ENCODE results near the gene ZNF844. TPM values are rescaled to one million over a fixed set of nuclear protein-coding genes. Genes with fewer than 3 reads are reported as not detected.

Gene ZNF844
- total and polyA plus RNA-seq, 2 donors, result 9.7 to 24.7 TPM

GRCh38 chr19:12111943-12112637 lies 47.6 kb downstream of the ZNF844 start:
- 95% methylated on average over 8 of the region's 8 CpGs for WGBS
- Histone ChIP-seq H3K4me1 (ENCODE audit: insufficient read depth) (no peaks in the 10 kb centered on the region), H3K4me3 (ENCODE audit: low read depth, low read length) (no peak overlapping the region), H3K27ac (ENCODE audit: low read depth) (no peak overlapping the region), H3K36me3 (ENCODE audit: insufficient read depth) (peaks cover 3% of the 10 kb centered on the region)
- no peak for DNase-seq (ENCODE audit: extremely low spot score)

GRCh38 chr19:12112701-12113100 lies 48.2 kb downstream of the ZNF844 start:
- Histone ChIP-seq H3K4me3 (ENCODE audit: low read depth, low read length) (no peak overlapping the region), H3K4me1 (ENCODE audit: insufficient read depth) (no peaks in the 10 kb centered on the region), H3K36me3 (ENCODE audit: insufficient read depth) (peaks cover 3% of the 10 kb centered on the region), H3K27ac (ENCODE audit: low read depth) (no peak overlapping the region)
- no peak for DNase-seq (ENCODE audit: extremely low spot score)
- WGBS, result 95% methylated on average over 8 of the region's 8 CpGs

- DNase-seq (ENCODE audit: extremely low spot score), result no peak
- no peak overlapping the region for H3K4me3 ChIP-seq (ENCODE audit: low read depth, low read length)
- peaks cover 3% of the 10 kb centered on the region for H3K36me3 ChIP-seq (ENCODE audit: insufficient read depth)
- H3K4me1 ChIP-seq (ENCODE audit: insufficient read depth), result no peaks in the 10 kb centered on the region
- WGBS, result 89% methylated on average over 5 of the region's 5 CpGs
- H3K27ac ChIP-seq (ENCODE audit: low read depth), result no peak overlapping the region
Observed at GRCh38 chr19:12113121-12113520, 48.6 kb downstream of the ZNF844 start.

GRCh38 chr19:12117201-12117970 lies 52.9 kb downstream of the ZNF844 start:
- H3K36me3 ChIP-seq (ENCODE audit: insufficient read depth), result no peaks in the 10 kb centered on the region
- no peak for DNase-seq (ENCODE audit: extremely low spot score)
- 73% methylated on average over 33 of the region's 33 CpGs for WGBS
- no peak overlapping the region for H3K4me3 ChIP-seq (ENCODE audit: low read depth, low read length)
- H3K27ac ChIP-seq (ENCODE audit: low read depth), result no peak overlapping the region
- H3K4me1 ChIP-seq (ENCODE audit: insufficient read depth), result no peaks in the 10 kb centered on the region

- no peak overlapping the region for H3K27ac ChIP-seq (ENCODE audit: low read depth)
- no peaks in the 10 kb centered on the region for H3K36me3 ChIP-seq (ENCODE audit: insufficient read depth)
- WGBS, result 28% methylated on average over 2 of the region's 2 CpGs
- no peak overlapping the region for H3K4me3 ChIP-seq (ENCODE audit: low read depth, low read length)
- no peaks in the 10 kb centered on the region for H3K4me1 ChIP-seq (ENCODE audit: insufficient read depth)
- no peak for DNase-seq (ENCODE audit: extremely low spot score)
Observed at GRCh38 chr19:12126707-12127106, 62.2 kb downstream of the ZNF844 start.

Small RNAs within 50 kb of the gene (small RNA-seq; reads per million reads assigned to genes)
- gene RF00019 (not detected), gene RNA5SP465 (not detected), gene RNA5SP466 (not detected), gene RNA5SP467 (not detected)

Other genes with a start within 250 kb of the ZNF844 start
- 26.2 TPM for gene ZNF439, start 216.0 kb upstream of the ZNF844 start, total RNA-seq
- 3.6 TPM for gene ZNF439, start 216.0 kb upstream of the ZNF844 start, polyA plus RNA-seq
- 26.5 TPM for gene ZNF69, start 176.9 kb upstream of the ZNF844 start, total RNA-seq
- gene ZNF69, start 176.9 kb upstream of the ZNF844 start, polyA plus RNA-seq, result 2.5 TPM
- gene ZNF700, start 139.6 kb upstream of the ZNF844 start, total RNA-seq, result 29.3 TPM
- gene ZNF700, start 139.6 kb upstream of the ZNF844 start, polyA plus RNA-seq, result 6.0 TPM
- 6.1 TPM for gene ZNF763, start 99.7 kb upstream of the ZNF844 start, total RNA-seq
- gene ZNF763, start 99.7 kb upstream of the ZNF844 start, polyA plus RNA-seq, result 3.3 TPM
- 16.0 TPM for gene ZNF433, start 29.1 kb upstream of the ZNF844 start, total RNA-seq
- gene ZNF433, start 29.1 kb upstream of the ZNF844 start, polyA plus RNA-seq, result 7.0 TPM
- gene ZNF878, start 11.8 kb upstream of the ZNF844 start, total RNA-seq, result 0.85 TPM
- 0.08 TPM for gene ZNF878, start 11.8 kb upstream of the ZNF844 start, polyA plus RNA-seq
- gene ZNF20, start 75.6 kb downstream of the ZNF844 start, total RNA-seq, result 9.0 TPM
- 2.1 TPM for gene ZNF20, start 75.6 kb downstream of the ZNF844 start, polyA plus RNA-seq
- 26.9 TPM for gene ZNF625, start 92.0 kb downstream of the ZNF844 start, total RNA-seq
- gene ZNF625, start 92.0 kb downstream of the ZNF844 start, polyA plus RNA-seq, result 1.6 TPM
- 24.7 TPM for gene ZNF136, start 98.4 kb downstream of the ZNF844 start, total RNA-seq
- gene ZNF136, start 98.4 kb downstream of the ZNF844 start, polyA plus RNA-seq, result 7.4 TPM
- 28.3 TPM for gene ZNF44, start 230.2 kb downstream of the ZNF844 start, total RNA-seq
- gene ZNF44, start 230.2 kb downstream of the ZNF844 start, polyA plus RNA-seq, result 9.1 TPM

Measured in urinary bladder (tissue), 4 donors.